GM21528 (cell line): ENCODE measurements around the gene ABTB2.

Experiments used
- ATAC-seq: cut with Tn5 transposase; IDR thresholded peaks from one replicate; pipeline ENCODE4 v1.9.1; 2021; ENCODE audit warnings: mild to moderate bottlenecking, moderate library complexity; ENCODE audit not compliant: unreplicated experiment, low FRiP score

ABTB2 gene

DNA sequence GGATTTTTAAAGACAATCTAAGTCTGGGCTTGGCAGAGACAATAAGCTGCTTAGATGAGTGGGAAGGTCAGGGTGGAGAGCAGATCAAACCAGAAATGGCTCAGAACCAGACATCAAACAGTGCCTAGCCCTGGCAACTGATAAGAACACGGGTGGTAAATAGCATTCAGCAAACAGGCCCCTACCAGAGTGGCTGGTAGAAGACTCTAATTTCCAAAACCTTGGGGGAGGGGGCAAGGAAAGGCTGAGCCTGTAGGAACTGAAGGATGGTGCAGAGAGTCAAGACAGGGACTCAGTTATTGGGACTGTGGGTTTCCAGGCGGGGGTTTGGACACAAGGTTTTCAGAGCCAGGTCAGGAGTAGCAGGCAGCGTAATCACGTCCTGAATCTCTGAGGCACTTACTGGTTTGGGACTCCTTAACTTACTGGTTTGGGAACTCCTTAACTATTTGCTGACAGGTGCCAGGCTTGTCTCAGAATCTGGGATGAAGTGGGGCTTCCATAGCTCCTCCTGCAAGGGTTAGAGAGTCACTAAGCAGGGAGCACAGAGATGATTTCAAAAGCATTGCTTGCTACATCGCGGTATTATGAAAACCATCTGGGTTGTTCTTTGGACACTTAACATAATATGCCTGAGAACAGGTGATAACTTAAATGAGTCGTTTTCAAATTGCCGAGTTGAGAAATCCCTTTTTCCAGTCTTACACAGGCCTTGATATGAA lies 5.7 kb upstream of the ABTB2 start:
- no peak for ATAC-seq

GRCh38 chr11:34360046-34360445 lies 2.2 kb upstream of the ABTB2 start:
- ATAC-seq: no peak

DNA sequence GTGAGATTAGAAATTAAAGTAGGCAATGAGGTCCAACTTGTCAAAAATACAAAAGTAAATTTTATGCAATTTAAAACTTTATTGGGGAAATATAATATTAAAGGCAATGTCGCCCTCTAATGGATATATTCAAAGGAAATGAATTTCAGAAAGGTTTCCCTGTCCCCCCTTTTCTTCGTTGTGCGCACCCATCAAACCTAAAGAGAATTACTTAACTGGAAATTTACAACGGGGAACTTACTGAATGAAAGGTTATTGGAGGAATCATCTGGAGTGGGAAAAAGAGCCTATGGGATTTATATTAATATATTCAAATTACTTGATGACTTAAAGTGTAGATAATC lies 1.7 kb upstream of the ABTB2 start:
- no peak for ATAC-seq

- ATAC-seq: peak; percentile 17
These were observed 1.1 kb upstream of the ABTB2 start for GRCh38 chr11:34358728-34359547.

DNA sequence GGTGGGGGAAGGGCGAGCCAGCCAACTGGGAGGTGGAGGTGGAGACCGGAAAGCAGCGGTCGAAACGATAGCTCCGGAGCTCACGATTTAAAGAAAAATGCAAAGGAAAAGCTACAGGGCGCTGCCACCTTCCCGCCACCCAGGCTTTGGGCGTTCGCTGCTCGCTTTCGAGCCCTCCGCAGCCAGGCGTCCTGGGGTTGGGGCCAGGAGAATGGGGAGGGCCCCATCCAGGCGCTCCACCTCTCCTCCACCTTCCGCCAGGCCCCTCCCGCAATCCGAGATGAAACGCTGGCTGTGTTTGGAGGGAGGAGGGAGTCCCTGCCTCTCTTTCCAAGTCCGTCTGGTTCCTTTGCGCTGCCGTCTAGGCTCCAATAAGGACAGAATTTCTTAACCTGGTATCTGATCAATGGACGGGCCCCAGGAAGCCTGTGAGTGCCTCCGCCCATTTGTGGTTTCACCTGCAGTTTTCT lies 483 bp upstream of the ABTB2 start:
- ATAC-seq: peak; percentile 8

GRCh38 chr11:34356913-34357700 lies 703 bp downstream of the ABTB2 start:
- peak; percentile 22 for ATAC-seq

DNA sequence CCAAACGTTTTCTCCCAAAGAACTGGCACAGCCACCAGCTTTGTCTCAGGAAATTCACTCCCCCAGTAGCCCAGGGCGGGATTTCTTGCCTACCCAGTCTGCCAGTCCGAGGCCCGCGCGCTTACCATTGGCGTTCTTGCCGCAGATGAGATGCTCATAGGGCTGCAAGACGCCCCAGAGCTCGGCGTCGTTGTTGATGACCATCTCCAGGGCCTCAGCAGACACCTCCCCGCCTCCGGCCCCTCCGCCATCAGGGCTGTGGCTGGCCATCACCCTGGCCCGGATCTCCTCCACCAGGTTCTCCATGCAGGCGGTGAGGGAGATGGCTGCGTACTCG lies 1.3 kb downstream of the ABTB2 start:
- no peak for ATAC-seq

DNA sequence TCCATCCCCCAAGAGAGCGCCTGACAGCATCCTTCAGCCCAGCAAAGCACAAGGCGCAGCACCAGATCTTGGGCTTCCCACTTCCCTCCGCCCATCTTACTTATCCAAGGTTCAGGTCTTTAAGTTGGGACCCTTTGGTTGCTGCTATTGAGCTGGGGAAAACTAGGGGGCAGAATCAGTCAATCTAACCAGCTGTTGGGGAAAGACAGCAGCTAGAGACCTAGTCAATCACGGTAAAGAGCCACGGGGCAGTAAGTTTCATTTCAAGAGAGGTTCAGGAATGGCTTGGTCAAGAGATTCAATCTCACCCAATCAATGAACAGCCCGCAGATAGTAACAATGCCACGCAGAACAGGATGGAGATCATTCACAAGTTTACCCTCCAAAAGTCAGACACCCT lies 1.7 kb downstream of the ABTB2 start:
- ATAC-seq: no peak

- ATAC-seq: no peak
These were observed 2.1 kb downstream of the ABTB2 start for GRCh38 chr11:34355726-34356125.

DNA sequence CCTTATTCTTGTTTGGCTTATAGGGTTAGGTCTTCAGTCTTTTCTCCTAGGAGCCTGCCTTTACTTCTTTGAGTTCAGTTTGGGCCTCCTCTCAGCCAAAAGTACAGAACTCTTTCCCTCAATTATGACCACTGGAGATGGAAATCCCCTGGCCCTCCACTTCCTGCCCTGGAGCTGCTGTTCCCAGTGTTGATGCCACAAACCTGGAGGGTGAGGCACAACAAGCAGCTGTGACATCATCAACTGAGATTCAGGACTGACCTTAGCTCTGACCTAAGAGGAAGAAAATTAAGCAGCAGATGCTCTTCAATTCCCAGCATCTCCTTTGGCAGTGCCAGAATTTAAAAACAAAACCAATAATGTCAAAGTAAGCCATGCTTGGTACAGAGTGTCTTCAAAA lies 3.0 kb downstream of the ABTB2 start:
- no peak for ATAC-seq

DNA sequence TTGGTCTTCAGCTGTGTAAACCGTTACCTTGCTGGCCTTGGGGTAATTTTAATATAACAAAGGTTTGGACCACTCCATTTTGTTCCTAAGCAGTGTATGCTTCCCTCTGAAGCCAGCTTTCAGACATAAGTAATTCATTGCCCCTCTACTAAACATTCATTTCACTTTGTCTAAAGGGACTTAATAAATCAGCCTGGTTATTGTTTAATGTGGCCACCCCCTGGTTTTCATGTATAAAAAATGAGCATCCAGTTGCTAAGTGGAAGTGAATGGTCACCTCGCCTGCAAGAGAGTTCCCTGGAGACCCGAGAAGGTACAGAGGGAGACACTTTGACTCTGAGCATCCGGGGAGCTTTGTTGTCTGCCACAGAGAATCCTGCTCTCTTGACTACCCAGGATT lies 3.9 kb downstream of the ABTB2 start:
- ATAC-seq: no peak

DNA sequence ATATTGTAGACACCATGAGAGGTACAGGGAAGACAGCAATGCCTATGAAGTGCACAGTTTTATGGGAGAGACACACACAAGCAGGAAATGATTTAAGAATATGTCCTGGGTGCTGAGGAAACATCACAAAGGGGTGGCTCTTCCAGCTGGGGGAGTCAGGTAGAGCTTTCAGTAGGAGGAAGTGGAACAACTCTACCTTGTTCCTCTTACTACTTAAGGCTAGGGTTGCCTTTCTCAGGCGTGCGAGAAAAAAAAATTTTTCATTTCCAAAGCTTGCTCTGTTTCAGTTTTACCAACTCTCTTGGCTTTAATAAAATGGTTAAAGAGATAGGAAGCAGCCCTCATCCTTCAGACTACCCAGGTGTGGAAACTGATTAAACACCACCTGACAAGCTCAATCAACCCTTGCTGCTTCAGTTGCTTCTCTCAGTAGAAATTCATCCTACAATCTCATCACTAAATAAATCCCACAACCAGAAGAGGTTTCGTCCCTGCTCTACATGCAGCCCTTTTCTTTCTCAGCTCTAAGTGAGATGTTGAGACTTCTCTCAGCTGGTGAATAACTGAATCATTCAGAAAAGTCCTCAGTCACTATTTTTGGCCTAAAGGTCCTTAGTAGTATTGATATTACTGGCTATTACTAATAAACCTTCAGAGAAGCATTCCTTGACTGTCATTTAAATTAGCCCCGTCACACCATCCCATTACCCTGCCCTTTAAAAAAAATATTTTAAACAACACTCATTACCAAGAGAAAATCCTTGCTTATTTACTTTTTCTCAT lies 5.9 kb downstream of the ABTB2 start:
- ATAC-seq: peak; percentile 43

DNA sequence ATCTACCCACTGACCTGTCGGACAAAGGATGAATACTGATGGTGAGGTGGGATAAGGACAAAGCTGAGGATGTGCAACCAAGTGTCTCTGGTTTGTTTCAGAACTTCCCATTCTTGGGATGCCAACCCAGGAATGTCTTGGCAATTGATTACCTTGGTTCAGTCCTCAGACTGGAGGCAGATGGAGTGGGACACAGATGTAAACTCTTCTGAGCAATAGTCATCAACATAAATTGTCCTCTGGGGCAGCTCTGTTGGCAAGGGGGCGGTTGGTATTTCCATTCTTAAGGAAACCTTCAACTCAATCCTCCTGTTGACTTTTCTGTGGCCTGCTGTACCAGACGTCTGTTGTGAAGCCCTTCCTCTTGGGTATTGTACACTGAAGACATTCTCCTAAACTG lies 6.8 kb downstream of the ABTB2 start:
- ATAC-seq: no peak

DNA sequence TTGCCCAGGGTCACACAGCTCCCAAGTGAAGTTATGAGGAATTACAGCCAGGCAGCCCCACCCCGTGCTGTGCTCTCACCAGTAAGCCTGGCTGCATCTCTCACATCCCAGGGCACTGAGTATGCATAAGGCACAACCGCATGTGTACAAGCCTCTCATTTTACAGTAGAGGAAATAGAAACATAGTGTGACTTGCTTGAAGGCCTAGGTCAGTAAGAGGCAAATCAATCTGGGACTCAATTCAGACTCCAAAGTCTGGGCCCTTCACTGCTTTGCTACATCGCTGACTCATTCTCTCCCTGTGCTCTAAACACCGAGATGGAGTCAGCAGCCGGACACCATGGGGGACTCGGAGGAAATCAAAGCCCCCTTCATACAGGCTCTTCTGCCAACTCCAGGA lies 7.9 kb downstream of the ABTB2 start:
- no peak for ATAC-seq

- ATAC-seq: no peak
These were observed 8.9 kb downstream of the ABTB2 start for GRCh38 chr11:34348919-34349318.

DNA sequence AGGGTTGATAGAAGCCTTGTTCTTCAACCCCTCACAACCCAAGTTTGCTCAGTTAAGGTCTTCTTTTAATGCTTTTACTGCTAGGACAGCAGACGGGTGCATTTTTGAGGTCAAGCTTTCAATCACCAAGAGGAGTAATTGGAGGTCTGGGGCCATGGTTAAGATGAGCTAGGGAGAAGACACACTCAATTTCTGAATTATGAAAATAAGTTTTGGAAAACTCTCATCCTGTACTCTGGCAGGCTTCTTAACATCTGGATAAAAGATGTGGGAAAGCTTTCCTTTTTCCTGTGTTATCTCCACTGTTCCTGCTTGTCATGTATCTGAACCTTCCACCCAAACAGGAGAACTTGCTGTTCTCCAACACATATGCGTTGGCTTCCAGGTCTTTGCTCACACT lies 9.7 kb downstream of the ABTB2 start:
- no peak for ATAC-seq

GRCh38 chr11:34346551-34346950 lies 11.3 kb downstream of the ABTB2 start:
- ATAC-seq: no peak

DNA sequence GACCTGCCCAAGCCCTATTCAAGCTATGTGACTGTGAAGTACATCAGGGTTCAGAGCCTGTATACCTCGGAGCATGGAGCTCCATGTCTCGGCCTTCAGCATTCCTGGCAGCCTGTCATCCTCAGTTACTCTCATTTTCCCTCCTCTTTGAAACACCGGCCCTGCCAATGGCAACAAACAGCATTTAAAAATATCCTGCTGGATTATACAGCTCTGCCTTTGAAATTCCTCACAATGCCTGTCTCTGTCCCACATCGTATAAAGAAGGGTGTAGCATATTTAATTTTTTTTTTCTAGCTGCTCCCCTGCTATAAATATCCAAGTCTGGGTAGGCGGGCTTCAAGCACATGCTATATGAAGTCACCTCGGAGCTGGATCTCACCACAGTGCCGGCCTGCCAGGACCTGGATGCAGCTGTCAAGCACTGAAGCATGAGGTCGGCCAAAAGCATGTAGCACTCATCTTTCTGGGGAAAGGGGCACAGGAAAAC lies 11.8 kb downstream of the ABTB2 start:
- ATAC-seq: no peak

GRCh38 chr11:34345540-34345876 lies 12.3 kb downstream of the ABTB2 start:
- ATAC-seq: no peak

- ATAC-seq: no peak
These were observed 12.9 kb downstream of the ABTB2 start for GRCh38 chr11:34344768-34345539.
